ENCODE measurements around the gene WDR62. TPM values are rescaled to one million over a fixed set of nuclear protein-coding genes. Genes with fewer than 3 reads are reported as not detected.

Gene WDR62
- total RNA-seq, 3 donors from 2014 or later: 1.6 to 4.1 (median 1.9) TPM

GRCh38 chr19:36081385-36081784 is 26.7 kb downstream of the WDR62 start:
- H3K4me1 ChIP-seq (ENCODE audit: low read depth): no peaks in the 10 kb centered on the region
- no peak for DNase-seq
- intact Hi-C loops (cut with DNase I, micrococcal nuclease): no loop called here
- no peaks in the 10 kb centered on the region for H3K9me3 ChIP-seq
- ATAC-seq: no peak
- no peak overlapping the region for H3K4me3 ChIP-seq
- TF ChIP-seq CTCF (IDR thresholded peaks at IDR 0.05): no peak
- no peaks in the 10 kb centered on the region for H3K36me3 ChIP-seq (ENCODE audit: low read depth)

- intact Hi-C loops (cut with DNase I, micrococcal nuclease): no loop called here
- ATAC-seq (no peak), DNase-seq (no peak)
- Histone ChIP-seq H3K9me3 (no peaks in the 10 kb centered on the region), H3K36me3 (ENCODE audit: low read depth) (no peaks in the 10 kb centered on the region), H3K4me3 (no peak overlapping the region), H3K4me1 (ENCODE audit: low read depth) (no peaks in the 10 kb centered on the region)
- TF ChIP-seq CTCF (IDR thresholded peaks at IDR 0.05): no peak
Measured at GRCh38 chr19:36081894-36082293, 27.2 kb downstream of the WDR62 start.

- ATAC-seq: no peak
- intact Hi-C loops (cut with DNase I, micrococcal nuclease): no loop called here
Measured at GRCh38 chr19:36082916-36083315, 28.2 kb downstream of the WDR62 start.

GRCh38 chr19:36084231-36085009 is 29.7 kb downstream of the WDR62 start:
- Histone ChIP-seq H3K36me3 (ENCODE audit: low read depth) (no peaks in the 10 kb centered on the region), H3K4me1 (ENCODE audit: low read depth) (no peaks in the 10 kb centered on the region), H3K9me3 (no peaks in the 10 kb centered on the region), H3K4me3 (no peak overlapping the region)
- ATAC-seq: no peak
- no peak for DNase-seq
- intact Hi-C loops (cut with DNase I, micrococcal nuclease): no loop called here
- no peak for TF ChIP-seq CTCF (IDR thresholded peaks at IDR 0.05)

More at GRCh38 chr19:36082916-36083315, 28.2 kb downstream of the WDR62 start:
- Histone ChIP-seq H3K36me3 (ENCODE audit: low read depth) (no peaks in the 10 kb centered on the region), H3K4me3 (no peak overlapping the region), H3K9me3 (no peaks in the 10 kb centered on the region), H3K4me1 (ENCODE audit: low read depth) (no peaks in the 10 kb centered on the region)
- DNase-seq: no peak
- no peak for TF ChIP-seq CTCF (IDR thresholded peaks at IDR 0.05)

- ATAC-seq (no peak), DNase-seq (no peak)
- Histone ChIP-seq H3K4me1 (ENCODE audit: low read depth) (no peaks in the 10 kb centered on the region), H3K9me3 (no peaks in the 10 kb centered on the region), H3K36me3 (ENCODE audit: low read depth) (no peaks in the 10 kb centered on the region), H3K4me3 (no peak overlapping the region)
- no peak for TF ChIP-seq CTCF (IDR thresholded peaks at IDR 0.05)
- intact Hi-C loops (cut with DNase I, micrococcal nuclease): no loop called here
Measured at GRCh38 chr19:36086326-36086725, 31.6 kb downstream of the WDR62 start.

Data from mucosa of descending colon (tissue), 3 donors.